ENCODE data around the gene AKR1B15. TPM values are rescaled to one million over a fixed set of nuclear protein-coding genes. Genes with fewer than 3 reads are reported as not detected.

AKR1B15 gene
- total and polyA plus RNA-seq, 2 donors (not counting 3 experiments of a cell fraction or from before 2014, with no cell fraction given) = not detected

GRCh38 chr7:134510646-134511045, 38.3 kb upstream of the AKR1B15 start:
- intact Hi-C loops (cut with micrococcal nuclease) = loop anchor here (10.0 kb wide), 1 partner anchor 444 kb away; no protein-coding TSS in a partner anchor

More at GRCh38 chr7:134510646-134511045, 38.3 kb upstream of the AKR1B15 start:
- DNase-seq (ENCODE audit: low read depth, low spot score) = no peak
- no peaks in the 10 kb centered on the region for H3K9me3 ChIP-seq (replicated peaks; ENCODE audit: control insufficient read depth, insufficient read depth, low read length)
- no peak overlapping the region for H3K4me3 ChIP-seq (replicated peaks in 1 of 3; ENCODE audit: insufficient read depth in 1 of 3, low read depth in 1 of 3, low read length in 3 of 3)
- H3K9me1 ChIP-seq (replicated peaks; ENCODE audit: control insufficient read depth, extremely low read depth, insufficient read depth, low read length) = no peaks in the 10 kb centered on the region
- no peak for FAIRE-seq
- H3K4me2 ChIP-seq (ENCODE audit: insufficient read depth, low read length) = no peak overlapping the region
- no peak overlapping the region for H3K9ac ChIP-seq (replicated peaks; ENCODE audit: extremely low read depth, insufficient read depth, low read length)
- BruUV-seq (replicated peaks) = no TSS peak
- dilution Hi-C loops (cut with MboI; ENCODE audit: extremely low pct_ligation_motif_present, low sequenced_read_pairs) = no loop called here
- H3K27me3 ChIP-seq (ENCODE audit: control insufficient read depth in 2 of 2, insufficient read depth in 2 of 2, low read length in 2 of 2) = no peaks in the 10 kb centered on the region
- no peak for TF ChIP-seq JUN (IDR thresholded peaks at IDR 0.05; ENCODE audit: borderline replicate concordance, insufficient read depth, insufficient read length, low read depth)
- TF ChIP-seq FOS (IDR thresholded peaks at IDR 0.05; ENCODE audit: borderline replicate concordance, insufficient read depth, low read length) = no peak
- TF ChIP-seq GATA2 (IDR thresholded peaks at IDR 0.05; ENCODE audit: insufficient read depth, insufficient read length, low read depth, low read length) = no peak
- no peak for TF ChIP-seq CTCF (IDR thresholded peaks at IDR 0.05; ENCODE audit: extremely low read depth in 1 of 2, insufficient read depth in 1 of 2, low read depth in 1 of 2, low read length in 2 of 2)
- no peak for TF ChIP-seq POLR2AphosphoS5 (IDR thresholded peaks at IDR 0.05; ENCODE audit: insufficient read depth, low read depth, low read length)
- H2AFZ ChIP-seq (ENCODE audit: low read depth, low read length) = no peak overlapping the region
- ChIA-PET POLR2A (no interaction called here), CTCF (interaction anchor here (1.4 to 6.9 kb wide), 2 partner anchors 78 to 81 kb away, joined by 3 to 224 read pairs; no protein-coding TSS in a partner anchor)
- peaks cover 7% of the 10 kb centered on the region for H3K4me1 ChIP-seq (ENCODE audit: control insufficient read depth, extremely low read depth, insufficient read depth, low read length)
- no peak overlapping the region for H3K27ac ChIP-seq (ENCODE audit: insufficient read depth, low read depth, low read length)
- no peaks in the 10 kb centered on the region for H4K20me1 ChIP-seq (replicated peaks; ENCODE audit: control insufficient read depth, extremely low read depth, insufficient read depth, low read length)
- no peaks in the 10 kb centered on the region for H3K79me2 ChIP-seq (ENCODE audit: control insufficient read depth, insufficient read depth, low read length)
- no peaks in the 10 kb centered on the region for H3K36me3 ChIP-seq (ENCODE audit: control insufficient read depth in 2 of 2, extremely low read depth in 1 of 2, insufficient read depth in 2 of 2, low read length in 2 of 2)
